ENCODE measurements around the gene TMEM229B.

The TMEM229B gene

DNA sequence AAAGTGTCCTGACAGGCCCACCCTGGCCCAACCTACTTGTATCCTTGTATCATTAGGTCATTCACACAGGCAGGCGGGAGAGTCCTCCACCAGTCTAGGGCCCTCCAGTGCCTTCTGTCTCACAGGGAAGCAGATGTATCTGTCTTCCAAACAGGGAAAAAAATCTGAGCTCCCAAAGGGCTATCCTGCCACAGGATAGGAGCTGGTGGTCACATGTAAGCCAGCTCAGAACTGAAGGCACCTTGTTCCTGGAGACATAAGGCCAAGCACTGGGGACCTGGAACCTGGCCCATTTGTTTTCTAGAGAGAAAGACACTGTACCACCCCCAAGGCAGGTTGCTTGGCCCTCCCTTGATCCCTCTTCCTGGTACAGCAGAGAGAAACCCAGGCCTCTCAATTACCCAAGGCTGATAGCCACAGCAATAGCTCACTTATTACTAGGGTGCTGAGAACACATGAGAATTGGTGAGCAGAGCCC lies 25.1 kb upstream of the TMEM229B start:
- Histone ChIP-seq H3K9ac (ENCODE audit: low read depth, low read length) (no peak overlapping the region), H3K9me3 (ENCODE audit: insufficient read depth, low read length, severe bottlenecking) (no peaks in the 10 kb centered on the region), H3K4me3 (ENCODE audit: low read depth in 1 of 2, low read length in 2 of 2) (no peak overlapping the region), H3K4me2 (ENCODE audit: insufficient read depth, low read length) (no peak overlapping the region), H3K36me3 (ENCODE audit: insufficient read depth, low read length) (no peaks in the 10 kb centered on the region), H3K79me2 (ENCODE audit: insufficient read depth, low read length) (no peaks in the 10 kb centered on the region), H4K20me1 (ENCODE audit: insufficient read depth, low read length) (peaks cover 6% of the 10 kb centered on the region), H3K27me3 (ENCODE audit: insufficient read depth, low read length, poor library complexity) (peaks cover 74% of the 10 kb centered on the region), H3K27ac (ENCODE audit: low read length) (no peak overlapping the region), H2AFZ (ENCODE audit: low read depth, low read length) (no peak overlapping the region), H3K4me1 (ENCODE audit: insufficient read depth, low read length) (peaks cover 16% of the 10 kb centered on the region)
- ATAC-seq (ENCODE audit: insufficient read depth, low read depth) (no peak), DNase-seq (no peak)
- TF ChIP-seq CTCF (IDR thresholded peaks at IDR 0.05; ENCODE audit: borderline replicate concordance, extremely low read depth, low read length, poor library complexity, severe bottlenecking) (no peak), EZH2 (IDR thresholded peaks at IDR 0.05; ENCODE audit: borderline replicate concordance, low read depth, low read length, severe bottlenecking) (no peak)

GRCh38 chr14:67512463-67513310 lies 24.2 kb upstream of the TMEM229B start:
- Histone ChIP-seq H3K9me3 (ENCODE audit: insufficient read depth, low read length, severe bottlenecking) (no peaks in the 10 kb centered on the region), H3K27ac (ENCODE audit: low read length) (no peak overlapping the region), H2AFZ (ENCODE audit: low read depth, low read length) (no peak overlapping the region), H3K4me1 (ENCODE audit: insufficient read depth, low read length) (peaks cover 16% of the 10 kb centered on the region), H3K79me2 (ENCODE audit: insufficient read depth, low read length) (no peaks in the 10 kb centered on the region), H4K20me1 (ENCODE audit: insufficient read depth, low read length) (peaks cover 6% of the 10 kb centered on the region), H3K9ac (ENCODE audit: low read depth, low read length) (no peak overlapping the region), H3K4me3 (ENCODE audit: low read depth in 1 of 2, low read length in 2 of 2) (no peak overlapping the region), H3K4me2 (ENCODE audit: insufficient read depth, low read length) (no peak overlapping the region), H3K36me3 (ENCODE audit: insufficient read depth, low read length) (no peaks in the 10 kb centered on the region), H3K27me3 (ENCODE audit: insufficient read depth, low read length, poor library complexity) (peaks cover 67% of the 10 kb centered on the region)
- DNase-seq = no peak
- TF ChIP-seq EZH2 (IDR thresholded peaks at IDR 0.05; ENCODE audit: borderline replicate concordance, low read depth, low read length, severe bottlenecking) = no peak
- no peak for TF ChIP-seq CTCF (IDR thresholded peaks at IDR 0.05; ENCODE audit: borderline replicate concordance, extremely low read depth, low read length, poor library complexity, severe bottlenecking)
- no peak for ATAC-seq (ENCODE audit: insufficient read depth, low read depth)

- no peak for TF ChIP-seq EZH2 (IDR thresholded peaks at IDR 0.05; ENCODE audit: borderline replicate concordance, low read depth, low read length, severe bottlenecking)
- no peak for TF ChIP-seq CTCF (IDR thresholded peaks at IDR 0.05; ENCODE audit: borderline replicate concordance, extremely low read depth, low read length, poor library complexity, severe bottlenecking)
- H3K4me1 ChIP-seq (ENCODE audit: insufficient read depth, low read length) = peaks cover 15% of the 10 kb centered on the region
- no peak overlapping the region for H3K4me3 ChIP-seq (ENCODE audit: low read depth in 1 of 2, low read length in 2 of 2)
- H3K36me3 ChIP-seq (ENCODE audit: insufficient read depth, low read length) = no peaks in the 10 kb centered on the region
- no peak overlapping the region for H3K27ac ChIP-seq (ENCODE audit: low read length)
- no peak for DNase-seq
- no peaks in the 10 kb centered on the region for H3K79me2 ChIP-seq (ENCODE audit: insufficient read depth, low read length)
- no peak overlapping the region for H3K9ac ChIP-seq (ENCODE audit: low read depth, low read length)
- peaks cover 53% of the 10 kb centered on the region for H3K27me3 ChIP-seq (ENCODE audit: insufficient read depth, low read length, poor library complexity)
- peaks cover 6% of the 10 kb centered on the region for H4K20me1 ChIP-seq (ENCODE audit: insufficient read depth, low read length)
- no peak overlapping the region for H3K4me2 ChIP-seq (ENCODE audit: insufficient read depth, low read length)
- no peaks in the 10 kb centered on the region for H3K9me3 ChIP-seq (ENCODE audit: insufficient read depth, low read length, severe bottlenecking)
- no peak for ATAC-seq (ENCODE audit: insufficient read depth, low read depth)
- H2AFZ ChIP-seq (ENCODE audit: low read depth, low read length) = no peak overlapping the region
These were observed 22.3 kb upstream of the TMEM229B start for GRCh38 chr14:67510836-67511235.

All from DND-41 (cell line).